Endodermal cell (in vitro differentiated cells): ENCODE measurements around the gene ABLIM2. TPM values are rescaled to one million over a fixed set of nuclear protein-coding genes. Genes with fewer than 3 reads are reported as not detected.
A peak's percentile ranks its signal among the peaks of the same experiment; 100 is the strongest.

Experiments
- DNase-seq: peaks from one replicate; pipeline ENCODE4 v3.0.0-alpha.2; 2017
- H3K27ac ChIP-seq: 2 replicates; pipeline ENCODE4 v1.5.1; 2013; ENCODE audit warnings: mild to moderate bottlenecking, low read depth, low read length, moderate library complexity
- H3K27me3 ChIP-seq: 2 replicates; pipeline ENCODE4 v1.6.1; 2013; ENCODE audit warnings: mild to moderate bottlenecking, low read length, moderate library complexity; ENCODE audit not compliant: insufficient read depth, control insufficient read depth, poor library complexity, severe bottlenecking
- H3K36me3 ChIP-seq: 2 replicates; pipeline ENCODE4 v1.7.0; 2013; ENCODE audit warnings: mild to moderate bottlenecking, low read length, moderate library complexity; ENCODE audit not compliant: control insufficient read depth, insufficient read depth
- H3K4me1 ChIP-seq: one replicate; pipeline ENCODE4 v1.7.0; 2013; ENCODE audit warnings: low read length; ENCODE audit not compliant: control insufficient read depth, insufficient read depth
- H3K4me3 ChIP-seq: 2 replicates; pipeline ENCODE4 v1.5.1; 2013; ENCODE audit warnings: mild to moderate bottlenecking, low read length, moderate library complexity
- H3K9ac ChIP-seq: 2 replicates; pipeline ENCODE4 v1.6.1; 2013; ENCODE audit warnings: mild to moderate bottlenecking, low read length, moderate library complexity; ENCODE audit not compliant: poor library complexity, severe bottlenecking; ENCODE audit errors: extremely low read depth
- H3K9me3 ChIP-seq: 2 replicates; pipeline ENCODE4 v1.6.1; 2013; ENCODE audit warnings: mild to moderate bottlenecking, low read length, moderate library complexity; ENCODE audit not compliant: control insufficient read depth
- H3K27ac Mint-ChIP-seq: 2 replicates; pipeline ENCODE4 v1.8.0; 2020; ENCODE audit warnings: mixed read lengths
- H3K27me3 Mint-ChIP-seq: 2 replicates; pipeline ENCODE4 v1.8.0; 2021; ENCODE audit warnings: mild to moderate bottlenecking, mixed read lengths; ENCODE audit not compliant: insufficient read depth
- H3K36me3 Mint-ChIP-seq: 2 replicates; pipeline ENCODE4 v1.8.0; 2020; ENCODE audit warnings: low read depth, mixed read lengths
- H3K4me1 Mint-ChIP-seq: 2 replicates; pipeline ENCODE4 v1.8.0; 2020; ENCODE audit warnings: mixed read lengths
- H3K4me3 Mint-ChIP-seq: 2 replicates; pipeline ENCODE4 v1.8.0; 2020; ENCODE audit warnings: mild to moderate bottlenecking, moderate library complexity, mixed read lengths
- H3K9me3 Mint-ChIP-seq: 2 replicates; pipeline ENCODE4 v1.8.0; 2020; ENCODE audit warnings: mild to moderate bottlenecking, mixed read lengths
- WGBS, 2 experiments: methylation state at CpG; one replicate each; pipeline versions ENCODE4 v1.1.5 to v1.1.7; 2013; ENCODE audit warnings: missing lambda C conversion rate in 2 of 2, mixed read lengths in 1 of 2; ENCODE audit not compliant: insufficient coverage in 1 of 2, insufficient read length in 1 of 2; 5-methylcytosine and 5-hydroxymethylcytosine counted together
- long read RNA-seq, 4 experiments: library from polyadenylated mRNA in 2 of 4; library from RNA in 1 of 4; library from capped mRNA in 1 of 4; stranded (forward) in 3 of 4; unstranded in 1 of 4; transcript quantifications; one replicate each; pipeline ENCODE4 v2.0.0, GENCODE V29; 2020 to 2021; ENCODE audit warnings: inconsistent platforms in 1 of 4
- polyA plus RNA-seq, 2 experiments: library from polyadenylated mRNA; stranded (reverse); fragments of 50-300 nt; gene quantifications; one replicate each; pipeline ENCODE4 v1.2.3, GENCODE V29; 2013
- total RNA-seq, 2 donors: library from RNA; stranded (reverse); fragmentation: NEBNext Ultra II Directional in 1 of 2; extraction: Animal tissue kit (Norgen Biotek cat#: 25700) in 1 of 2; gene quantifications; 2 replicates in 1 of 2; 3 replicates in 1 of 2; pipeline ENCODE4 v1.2.1, GENCODE V29; 2021
- TF ChIP-seq, protein P1 (sequence below): fragments of 200-600 bp; sonication (generic); conservative IDR thresholded peaks from 2 replicates; pipeline ENCODE4 v1.5.0; 2021; ENCODE audit warnings: antibody characterized with exemption, mild to moderate bottlenecking

The ABLIM2 gene
- total RNA-seq, result 1 to 10 TPM in 1 of 2 donors, under 1 TPM in 1; 0.35 to 1.6 TPM
- 1.4 TPM for polyA plus RNA-seq (2013, experiment 1 of 2)
- 2.5 TPM for polyA plus RNA-seq (2013, experiment 2 of 2)
- long read RNA-seq, experiment 1, result 0 reads
- long read RNA-seq, experiment 2, partial matches to known transcripts, result 0 of 1 reads
- long read RNA-seq, experiment 2, other reads (novel, unspliced or antisense), result 1 of 1 reads
- long read RNA-seq, experiment 3, partial matches to known transcripts, result 2 of 2 reads
- long read RNA-seq, experiment 3, other reads (novel, unspliced or antisense), result 0 of 2 reads
- long read RNA-seq, experiment 4, result 0 reads

DNA sequence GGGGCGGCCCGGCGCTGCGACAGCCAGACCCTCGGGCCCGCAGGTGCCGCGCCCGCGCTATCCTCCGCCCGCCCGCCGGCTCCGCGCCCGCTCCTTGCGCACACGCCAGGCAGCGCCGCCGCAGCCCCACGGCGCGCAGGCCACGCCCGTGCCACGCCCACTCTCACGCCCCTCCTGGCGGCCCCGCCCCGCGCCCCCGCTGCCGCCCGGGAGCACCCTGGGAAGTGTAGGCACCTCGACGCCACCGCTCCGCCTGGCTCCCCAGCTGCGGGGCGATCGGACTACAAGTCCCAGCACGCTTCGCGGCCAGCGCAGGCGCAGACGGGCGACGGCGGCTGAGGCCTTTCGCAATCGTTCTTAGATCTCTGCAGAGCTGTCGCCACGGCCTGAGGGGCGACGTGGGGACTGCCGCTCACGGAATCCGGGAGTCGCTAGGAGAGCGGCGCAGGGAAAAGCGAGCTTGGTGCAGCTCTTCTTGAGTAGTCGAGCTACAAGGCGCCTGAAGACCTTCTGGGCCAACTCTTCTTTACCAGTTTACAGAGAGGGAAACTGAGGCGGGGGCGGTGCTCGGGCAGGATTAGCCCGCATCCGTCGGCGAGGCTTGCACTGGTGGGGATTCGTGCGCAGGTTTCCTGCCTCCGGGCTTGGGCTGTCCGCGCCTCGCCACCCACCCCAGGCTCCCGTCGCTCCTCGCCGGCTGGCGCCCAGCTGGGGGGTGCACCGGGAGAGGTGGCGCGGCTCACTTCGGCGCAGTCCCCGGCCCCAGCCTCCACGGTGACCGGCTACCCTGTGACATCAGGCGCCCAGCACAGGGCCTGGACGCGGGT lies at the start of gene ABLIM2:
Gene ABLIM2, minus strand, starts transcription at position 104 of the 827 bp plus-strand sequence. CDS start 124 bp downstream, outside the sequence.
- H3K36me3 ChIP-seq, result no peaks in the 10 kb centered on the region
- H3K4me3 Mint-ChIP-seq, result peak within 1 kb of the TSS; percentile 84
- H3K4me1 ChIP-seq, result no peaks in the 10 kb centered on the region
- H3K27me3 ChIP-seq, result peaks cover 47% of the 10 kb centered on the region
- peak within 1 kb of the TSS; percentile 82 for H3K27ac Mint-ChIP-seq
- TF ChIP-seq, protein P1, sequence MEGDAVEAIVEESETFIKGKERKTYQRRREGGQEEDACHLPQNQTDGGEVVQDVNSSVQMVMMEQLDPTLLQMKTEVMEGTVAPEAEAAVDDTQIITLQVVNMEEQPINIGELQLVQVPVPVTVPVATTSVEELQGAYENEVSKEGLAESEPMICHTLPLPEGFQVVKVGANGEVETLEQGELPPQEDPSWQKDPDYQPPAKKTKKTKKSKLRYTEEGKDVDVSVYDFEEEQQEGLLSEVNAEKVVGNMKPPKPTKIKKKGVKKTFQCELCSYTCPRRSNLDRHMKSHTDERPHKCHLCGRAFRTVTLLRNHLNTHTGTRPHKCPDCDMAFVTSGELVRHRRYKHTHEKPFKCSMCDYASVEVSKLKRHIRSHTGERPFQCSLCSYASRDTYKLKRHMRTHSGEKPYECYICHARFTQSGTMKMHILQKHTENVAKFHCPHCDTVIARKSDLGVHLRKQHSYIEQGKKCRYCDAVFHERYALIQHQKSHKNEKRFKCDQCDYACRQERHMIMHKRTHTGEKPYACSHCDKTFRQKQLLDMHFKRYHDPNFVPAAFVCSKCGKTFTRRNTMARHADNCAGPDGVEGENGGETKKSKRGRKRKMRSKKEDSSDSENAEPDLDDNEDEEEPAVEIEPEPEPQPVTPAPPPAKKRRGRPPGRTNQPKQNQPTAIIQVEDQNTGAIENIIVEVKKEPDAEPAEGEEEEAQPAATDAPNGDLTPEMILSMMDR, result no peak
- peaks cover 4% of the 10 kb centered on the region for H3K4me1 Mint-ChIP-seq
- no peaks in the 10 kb centered on the region for H3K36me3 Mint-ChIP-seq
- peak; percentile 99 for DNase-seq
- WGBS, 2 experiments, result 0 to 1% methylated on average over 59 to 96 of the region's 96 CpGs
- H3K9me3 Mint-ChIP-seq, result no peaks in the 10 kb centered on the region
- H3K4me3 ChIP-seq, result peak within 1 kb of the TSS; percentile 88
- H3K27ac ChIP-seq, result no peak within 1 kb of the TSS
- H3K9me3 ChIP-seq, result no peaks in the 10 kb centered on the region
- H3K27me3 Mint-ChIP-seq, result peaks cover 52% of the 10 kb centered on the region
- no peak within 1 kb of the TSS for H3K9ac ChIP-seq

DNA sequence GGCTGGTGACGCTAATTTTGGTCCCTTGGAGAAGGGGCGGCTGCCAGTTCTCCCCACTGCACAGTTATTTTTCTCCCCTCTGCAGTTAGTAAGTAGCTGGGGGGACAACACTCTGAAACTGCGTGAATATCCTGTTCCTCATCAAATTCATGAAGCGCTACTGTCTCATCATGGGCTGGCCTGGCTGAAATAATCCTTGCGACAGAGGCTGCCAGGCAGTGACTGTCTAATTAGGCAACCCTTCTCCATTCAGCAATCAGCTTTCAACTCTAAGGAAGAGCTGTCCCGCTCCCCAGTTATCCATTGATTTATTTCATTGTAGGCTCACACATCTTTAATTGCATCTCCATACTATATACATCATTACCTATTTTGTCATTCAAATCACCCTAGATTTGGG lies 48.7 kb upstream of the ABLIM2 start:
- Histone ChIP-seq H3K27ac (no peak overlapping the region), H3K9me3 (no peaks in the 10 kb centered on the region), H3K9ac (no peak overlapping the region), H3K4me3 (no peak overlapping the region), H3K27me3 (no peaks in the 10 kb centered on the region), H3K36me3 (no peaks in the 10 kb centered on the region), H3K4me1 (no peaks in the 10 kb centered on the region)
- TF ChIP-seq, protein P1, result no peak
- Mint-ChIP-seq H3K4me3 (no peak overlapping the region), H3K9me3 (no peaks in the 10 kb centered on the region), H3K4me1 (peaks cover 13% of the 10 kb centered on the region), H3K27ac (no peak overlapping the region), H3K36me3 (no peaks in the 10 kb centered on the region), H3K27me3 (no peaks in the 10 kb centered on the region)
- no peak for DNase-seq
- 94 to 98% methylated on average over 4 to 6 of the region's 6 CpGs for WGBS, 2 experiments

DNA sequence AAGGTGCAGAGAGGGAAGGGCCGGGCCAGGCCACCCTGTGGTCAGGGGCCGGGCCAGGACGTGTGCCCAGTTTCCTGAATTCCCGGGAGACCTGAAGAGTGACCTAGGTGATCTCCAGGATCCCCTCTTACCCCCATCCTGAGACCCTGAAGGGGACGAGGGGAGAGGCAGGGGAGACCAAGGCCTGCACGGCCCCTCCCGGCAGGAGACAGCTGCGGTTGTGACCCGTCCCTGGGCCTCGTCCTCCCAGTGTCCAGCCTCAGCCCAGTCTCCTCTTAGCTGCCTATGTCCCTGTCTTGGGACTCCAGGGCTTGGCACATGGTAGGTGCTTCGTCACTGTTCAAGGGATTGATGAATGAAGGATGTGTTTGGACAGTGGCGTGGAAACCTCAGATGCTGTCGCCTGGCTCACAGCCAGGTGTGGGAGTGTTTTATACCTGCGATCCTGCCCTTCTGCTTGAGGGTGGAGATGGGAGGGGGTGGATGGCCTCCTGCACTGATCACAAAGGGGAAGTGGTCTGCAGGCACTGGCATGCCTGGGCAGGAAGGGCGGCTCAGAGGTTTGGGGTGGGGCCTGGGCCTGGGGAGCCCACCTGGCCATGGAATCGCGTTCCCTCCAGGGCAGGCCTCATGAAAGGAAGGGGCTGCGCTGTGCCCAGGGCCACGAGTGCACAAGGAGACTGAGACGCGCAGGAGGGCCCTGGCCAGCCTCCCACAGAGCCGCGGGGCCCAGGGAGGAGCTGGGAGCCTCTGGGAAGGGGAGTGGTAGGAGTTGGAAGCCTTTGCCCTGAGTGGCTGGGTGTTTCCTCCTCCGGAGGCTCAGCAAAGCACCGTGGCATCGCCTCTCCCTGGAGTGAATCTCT lies 47.4 kb upstream of the ABLIM2 start:
- H3K36me3 Mint-ChIP-seq, result no peaks in the 10 kb centered on the region

More for the DNA sequence above, 47.4 kb upstream of the ABLIM2 start:
- no peaks in the 10 kb centered on the region for H3K36me3 ChIP-seq
- H3K9me3 Mint-ChIP-seq, result no peaks in the 10 kb centered on the region
- H3K9me3 ChIP-seq, result no peaks in the 10 kb centered on the region
- H3K4me3 ChIP-seq, result no peak overlapping the region
- peak overlapping the region; percentile 58 for H3K27ac Mint-ChIP-seq
- TF ChIP-seq, protein P1, result no peak
- peaks cover 9% of the 10 kb centered on the region for H3K4me1 Mint-ChIP-seq
- DNase-seq, result no peak
- no peaks in the 10 kb centered on the region for H3K4me1 ChIP-seq
- no peak overlapping the region for H3K9ac ChIP-seq
- no peak overlapping the region for H3K27ac ChIP-seq
- 87 to 90% methylated on average over 12 to 26 of the region's 26 CpGs for WGBS, 2 experiments
- H3K27me3 Mint-ChIP-seq, result no peaks in the 10 kb centered on the region
- H3K4me3 Mint-ChIP-seq, result no peak overlapping the region
- no peaks in the 10 kb centered on the region for H3K27me3 ChIP-seq
